NCI-H1105 (cell line): ENCODE measurements around the gene PHF20.
A peak's percentile ranks its signal among the peaks of the same experiment; 100 is the strongest.
"Not testable (repeated sequence)": the region's sequence is repeated elsewhere in the genome, so short reads cannot be mapped to it uniquely, and the experiment has no call there.

ENCODE experiments used
- DNase-seq: peaks from one replicate; lab custom pipeline; 2025; lab: John Stamatoyannopoulos, UW

PHF20 gene

GRCh38 chr20:35776513-35777101 is 4.8 kb downstream of the PHF20 start:
- peak; percentile 53 for DNase-seq

DNA sequence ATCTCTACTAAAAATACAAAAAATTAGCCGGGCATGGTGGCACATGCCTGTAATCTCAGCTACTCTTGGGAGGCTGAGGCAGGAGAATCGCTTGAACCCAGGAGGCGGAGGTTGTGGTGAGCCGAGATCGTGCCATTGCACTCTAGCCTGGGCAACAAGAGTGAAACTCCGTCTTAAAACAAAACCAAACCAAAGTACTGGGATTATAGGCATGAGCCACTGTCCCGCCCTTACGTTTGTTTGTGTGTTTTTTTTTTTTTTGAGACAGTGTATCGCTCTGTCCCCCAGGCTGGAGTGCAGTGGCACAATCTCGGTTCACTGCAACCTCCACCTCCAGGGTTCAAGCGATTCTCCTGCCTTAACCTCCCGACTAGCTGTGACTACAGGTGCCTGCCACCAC is 12.0 kb downstream of the PHF20 start:
- not testable (repeated sequence) for DNase-seq

DNA sequence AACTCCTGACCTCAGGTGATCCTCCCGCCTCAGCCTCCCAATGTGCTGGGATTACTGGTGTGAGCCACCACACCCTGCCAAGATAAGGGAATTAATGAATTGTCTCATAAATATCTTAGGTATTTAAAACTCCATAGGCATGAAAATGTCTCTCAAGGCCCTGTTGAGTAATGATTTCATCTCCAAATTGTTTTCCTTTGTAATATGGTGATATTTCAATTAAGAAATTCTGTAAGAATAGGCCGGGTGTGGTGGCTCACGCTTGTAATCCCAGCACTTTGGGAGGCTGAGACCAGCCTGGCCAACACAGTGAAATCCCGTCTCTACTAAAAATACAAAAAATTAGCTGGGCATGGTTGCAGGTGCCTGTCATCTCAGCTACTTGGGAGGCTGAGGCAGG is 13.7 kb downstream of the PHF20 start:
- not testable (repeated sequence) for DNase-seq

DNA sequence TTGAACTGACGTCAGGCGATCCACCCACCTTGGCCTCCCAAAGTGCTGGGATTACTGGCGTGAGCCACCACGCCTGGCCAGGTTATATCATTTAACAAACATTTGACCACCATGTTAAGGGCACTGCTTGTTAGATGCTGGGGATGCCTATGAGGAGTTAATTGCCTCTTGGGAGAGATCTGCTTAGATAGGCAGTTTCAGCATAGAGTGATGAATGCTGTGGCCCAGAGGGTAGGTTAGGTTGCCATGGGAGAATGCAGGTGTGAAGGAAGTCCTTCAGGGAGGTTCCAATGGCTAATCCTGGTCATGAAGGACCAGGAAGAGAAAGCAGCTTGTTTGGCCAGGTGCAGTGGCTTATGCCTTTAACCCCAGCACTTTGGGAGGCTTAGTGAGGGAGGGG is 17.0 kb downstream of the PHF20 start:
- DNase-seq: no peak

DNA sequence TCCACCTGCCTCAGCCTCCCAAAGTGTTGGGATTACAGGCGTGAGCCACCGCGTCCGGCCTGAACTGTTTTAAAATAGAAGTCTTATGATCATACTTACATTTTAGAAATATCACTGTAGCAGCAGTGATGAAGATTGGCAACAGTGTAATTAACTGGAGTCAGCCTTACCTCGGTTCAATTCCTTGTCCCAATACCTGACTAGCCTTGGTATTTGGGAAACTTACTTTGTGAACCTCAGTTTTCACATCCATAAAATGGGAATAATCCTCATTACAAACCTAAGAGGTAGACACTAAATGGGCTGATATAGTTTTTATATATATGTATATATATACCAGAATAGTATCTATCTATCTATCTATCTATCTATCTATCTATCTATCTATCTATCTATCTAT is 19.3 kb downstream of the PHF20 start:
- no peak for DNase-seq

GRCh38 chr20:35791821-35792220 is 20.0 kb downstream of the PHF20 start:
- no peak for DNase-seq

- DNase-seq: no peak
Measured at GRCh38 chr20:35792740-35793139, 20.9 kb downstream of the PHF20 start.

- DNase-seq: no peak
Measured at GRCh38 chr20:35796571-35796970, 24.8 kb downstream of the PHF20 start.

DNA sequence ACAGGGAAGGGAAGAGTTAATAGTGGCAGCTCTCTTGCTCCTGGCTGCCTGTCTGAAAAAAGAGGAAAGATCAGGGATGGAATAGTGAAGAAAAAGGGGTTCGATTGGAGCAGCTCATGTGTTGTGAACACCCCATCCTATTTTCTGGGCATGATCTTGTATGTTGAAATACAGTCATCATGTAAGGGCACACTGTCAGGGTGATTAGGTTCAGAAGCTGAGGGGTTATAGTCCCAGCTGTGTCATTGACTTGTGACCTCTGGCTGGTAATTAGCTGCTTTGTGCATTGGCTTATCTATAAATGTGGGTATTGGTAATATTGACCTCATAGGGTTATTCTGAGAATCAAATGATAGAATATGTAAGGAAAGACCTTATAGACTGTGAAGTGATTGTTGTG is 30.1 kb downstream of the PHF20 start:
- no peak for DNase-seq

DNA sequence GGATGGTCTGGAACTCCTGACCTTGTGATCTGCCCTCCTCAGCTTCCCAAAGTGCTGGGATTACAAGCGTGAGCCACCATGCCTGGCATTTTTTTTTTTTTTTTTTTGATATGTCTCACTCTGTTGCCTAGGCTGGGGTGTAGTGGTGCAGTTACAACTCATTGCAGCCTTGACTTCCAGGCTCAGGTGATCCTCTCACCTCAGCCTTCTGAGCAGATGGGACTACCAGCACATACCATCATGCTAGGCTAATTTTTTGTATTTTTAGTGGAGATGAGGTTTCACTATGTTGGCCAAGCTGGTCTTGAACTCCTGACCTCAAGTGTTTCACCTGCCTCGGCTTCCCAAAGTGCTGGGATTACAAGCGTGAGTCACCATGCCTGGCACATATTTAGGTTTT is 34.3 kb downstream of the PHF20 start:
- no peak for DNase-seq

- no peak for DNase-seq
Measured at GRCh38 chr20:35807877-35808276, 36.1 kb downstream of the PHF20 start.

DNA sequence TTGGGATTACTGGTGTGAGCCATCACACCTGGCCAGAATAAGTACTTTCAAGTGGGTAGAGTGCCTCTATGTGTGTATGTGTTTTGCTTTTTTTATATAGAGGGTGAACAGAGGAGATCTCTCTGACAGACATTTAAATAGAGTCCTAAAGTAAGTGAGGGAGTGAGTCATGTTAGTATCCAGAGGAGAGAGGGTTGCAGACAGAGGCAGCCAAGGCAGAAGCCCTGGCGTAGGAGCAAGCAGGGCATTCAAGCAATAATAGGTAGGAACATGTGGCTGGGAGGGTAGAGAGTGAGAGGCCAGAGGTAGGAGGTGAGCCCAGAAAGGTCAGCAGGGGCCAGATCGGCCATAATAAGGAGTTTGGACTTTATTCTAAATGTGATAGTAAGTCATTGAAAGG is 48.9 kb downstream of the PHF20 start:
- no peak for DNase-seq

DNA sequence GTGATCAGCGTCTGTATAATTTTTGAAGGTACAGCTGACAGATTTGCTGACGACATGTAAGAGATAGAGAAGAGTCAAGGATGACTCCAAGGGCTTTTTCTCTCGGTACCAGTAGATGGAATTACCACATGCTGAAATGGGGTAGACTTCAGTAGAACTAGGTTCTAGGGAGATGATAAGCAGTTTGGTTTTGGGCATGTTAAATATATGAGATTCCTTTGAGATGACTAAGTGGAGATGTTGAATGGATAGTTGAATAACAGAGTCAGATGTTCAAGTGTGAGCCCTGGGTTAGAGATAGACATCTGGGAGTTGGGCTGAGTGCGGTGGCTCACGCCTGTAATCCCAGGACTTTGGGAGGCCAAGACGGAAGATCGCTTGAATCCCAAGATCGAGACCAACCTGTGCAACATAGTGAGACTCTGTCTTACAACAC is 50.0 kb downstream of the PHF20 start:
- DNase-seq: no peak

DNA sequence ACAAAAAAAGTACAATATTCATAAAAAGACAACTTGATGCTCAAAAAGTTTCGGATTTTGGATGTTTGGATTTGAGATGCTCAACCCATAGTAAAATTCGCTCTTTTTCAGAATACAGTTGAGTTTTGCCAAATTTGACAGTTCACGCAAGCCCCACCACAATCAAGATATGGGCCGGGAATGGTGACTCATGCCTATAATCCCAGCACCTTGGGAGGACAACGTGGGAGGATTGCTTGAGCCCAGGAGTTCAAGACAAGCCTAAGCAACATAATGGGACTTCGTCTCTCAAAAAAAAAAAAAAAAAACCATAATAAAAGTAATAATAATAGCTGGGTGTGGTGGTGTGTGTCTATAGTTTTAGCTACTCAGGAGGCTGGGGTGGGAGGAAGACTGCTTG is 51.3 kb downstream of the PHF20 start:
- no peak for DNase-seq

- no peak for DNase-seq
Measured at GRCh38 chr20:35823937-35824336, 52.1 kb downstream of the PHF20 start.

DNA sequence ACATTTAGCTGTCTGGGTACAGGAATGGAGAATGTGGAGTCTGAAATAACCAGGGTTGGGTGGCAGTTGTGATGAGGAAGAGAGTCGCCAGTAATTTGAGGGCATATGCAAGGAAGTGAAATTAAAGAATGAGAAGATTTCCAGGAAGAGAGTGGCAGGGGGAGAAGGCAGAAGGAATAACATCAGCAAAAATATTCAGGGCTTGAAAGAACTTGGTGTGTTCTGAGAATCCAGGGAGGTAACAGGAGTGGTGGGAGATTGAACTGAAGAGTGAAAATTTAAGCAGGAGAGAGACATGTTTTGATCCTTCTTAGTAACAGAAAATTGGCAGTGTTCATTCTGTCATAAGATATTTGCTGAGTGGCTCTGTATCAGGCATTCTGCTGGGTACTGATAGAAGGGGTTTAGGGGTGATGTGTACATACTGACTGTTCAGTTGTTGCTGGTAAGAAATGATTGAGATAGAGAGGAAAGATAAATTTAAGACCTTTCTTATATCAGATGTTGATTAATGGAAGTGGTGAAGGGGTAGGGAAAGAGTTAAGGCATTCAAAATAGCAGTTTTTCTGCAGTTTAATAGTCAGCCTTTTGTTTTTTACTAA is 54.7 kb downstream of the PHF20 start:
- DNase-seq: no peak

- peak; percentile 0 for DNase-seq
Measured at GRCh38 chr20:35828434-35828833, 56.6 kb downstream of the PHF20 start.

GRCh38 chr20:35828916-35829315 is 57.1 kb downstream of the PHF20 start:
- DNase-seq: no peak

DNA sequence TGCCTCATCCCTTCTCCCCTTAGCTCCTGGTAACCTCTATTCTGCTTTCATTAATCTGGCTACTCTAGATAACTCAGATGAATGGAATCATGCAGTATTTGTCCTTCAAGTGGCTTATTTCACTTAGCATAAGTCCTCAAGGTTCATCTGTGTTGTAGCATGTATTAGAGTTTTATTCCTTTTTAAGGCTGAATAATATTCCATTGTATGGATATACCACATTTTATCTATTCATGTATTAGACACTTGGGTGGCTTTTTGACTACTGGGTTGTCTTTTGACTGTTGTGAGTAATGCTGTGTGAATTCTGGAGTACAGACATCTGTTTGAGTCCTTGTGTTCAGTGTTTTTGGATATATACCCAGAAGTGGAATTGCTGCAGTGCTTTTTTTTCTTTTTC is 58.4 kb downstream of the PHF20 start:
- no peak for DNase-seq

- no peak for DNase-seq
Measured at GRCh38 chr20:35831029-35831428, 59.2 kb downstream of the PHF20 start.

- no peak for DNase-seq
Measured at GRCh38 chr20:35831971-35832370, 60.2 kb downstream of the PHF20 start.

DNA sequence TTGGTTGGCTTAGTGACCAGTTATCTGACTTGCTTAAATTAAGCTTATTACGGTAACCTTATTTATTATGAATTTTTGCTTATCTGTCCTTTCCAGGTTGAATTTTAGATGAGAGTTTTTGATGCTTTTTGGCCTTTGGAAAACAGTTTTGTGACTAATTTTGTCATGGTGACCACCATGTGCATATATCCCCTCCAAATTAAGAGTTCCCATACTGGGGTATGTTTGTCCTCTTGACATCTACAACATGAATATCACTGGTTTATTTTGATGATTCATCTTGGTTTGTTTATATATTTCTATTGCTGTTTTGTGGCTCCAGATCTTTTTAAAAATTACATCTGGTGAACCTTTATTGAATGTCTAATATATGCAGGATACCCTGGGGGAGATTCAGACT is 61.4 kb downstream of the PHF20 start:
- no peak for DNase-seq

- DNase-seq: no peak
Measured at GRCh38 chr20:35837577-35838195, 65.9 kb downstream of the PHF20 start.

GRCh38 chr20:35838205-35838604 is 66.4 kb downstream of the PHF20 start:
- no peak for DNase-seq
